Measurements from ENCODE around the gene TBC1D16. TPM values are rescaled to one million over a fixed set of nuclear protein-coding genes. Genes with fewer than 3 reads are reported as not detected.
A peak's percentile ranks its signal among the peaks of the same experiment; 100 is the strongest.

The TBC1D16 gene
- total and polyA plus RNA-seq, 11 donors: 5.3 to 22.1 (median 17.4) TPM

- intact Hi-C loops (cut with DNase I): no loop called here
- DNase-seq: peak in 2 of 5 donors; percentile 40 to 65
- WGBS, 4 donors: 71 to 83% (median 74%) methylated on average over 36 to 37 of the region's 37 CpGs
- Histone ChIP-seq H3K36me3 (peaks cover 0 to 28% (median 6%) of the 10 kb centered on the region in 9 donors), H3K4me3 (no peak overlapping the region), H3K9me3 (no peaks in the 10 kb centered on the region), H3K27ac (no peak overlapping the region), H3K4me1 (peaks cover 0 to 27% (median 5%) of the 10 kb centered on the region in 12 donors), H3K27me3 (peaks cover 0 to 2% (median 0%) of the 10 kb centered on the region in 9 donors)
- ATAC-seq: peak in 1 of 4 donors; percentile 14
- TF ChIP-seq POLR2A (IDR thresholded peaks at IDR 0.05) (no peak), CTCF (IDR thresholded peaks at IDR 0.05) (no peak)
Observed at GRCh38 chr17:79937391-79938335, 98.0 kb downstream of the TBC1D16 start.

- H3K36me3 ChIP-seq: peaks cover 0 to 23% (median 6%) of the 10 kb centered on the region in 9 donors
- 51 to 68% (median 54%) methylated on average over 13 to 16 of the region's 16 CpGs for WGBS, 4 donors
- peaks cover 0 to 22% (median 5%) of the 10 kb centered on the region in 12 donors for H3K4me1 ChIP-seq
- peaks cover 0 to 11% (median 1%) of the 10 kb centered on the region in 9 donors for H3K27me3 ChIP-seq
- ATAC-seq (no peak), DNase-seq (peak in 1 of 5 donors; percentile 47)
- no peak overlapping the region for H3K4me3 ChIP-seq
- intact Hi-C loops (cut with DNase I): no loop called here
- H3K27ac ChIP-seq: no peak overlapping the region
- H3K9me3 ChIP-seq: no peaks in the 10 kb centered on the region
- TF ChIP-seq POLR2A (IDR thresholded peaks at IDR 0.05): no peak
- TF ChIP-seq CTCF (IDR thresholded peaks at IDR 0.05): no peak
Observed at GRCh38 chr17:79936641-79937381, 98.9 kb downstream of the TBC1D16 start.

- Histone ChIP-seq H3K9me3 (no peaks in the 10 kb centered on the region), H3K4me3 (no peak overlapping the region), H3K27me3 (peaks cover 3 to 18% (median 9%) of the 10 kb centered on the region in 9 donors), H3K4me1 (peaks cover 0 to 22% (median 5%) of the 10 kb centered on the region in 12 donors), H3K36me3 (peaks cover 0 to 20% (median 6%) of the 10 kb centered on the region in 9 donors), H3K27ac (no peak overlapping the region)
- 86 to 92% (median 90%) methylated on average over 16 of the region's 16 CpGs for WGBS, 4 donors
- intact Hi-C loops (cut with DNase I): no loop called here
- no peak for TF ChIP-seq CTCF (IDR thresholded peaks at IDR 0.05)
- peak in 1 of 5 donors; percentile 38 for DNase-seq
- no peak for ATAC-seq
Observed at GRCh38 chr17:79936050-79936449, 99.6 kb downstream of the TBC1D16 start.
